ENCODE measurements around the gene KLF9. TPM values are rescaled to one million over a fixed set of nuclear protein-coding genes. Genes with fewer than 3 reads are reported as not detected.

The KLF9 gene
- total RNA-seq, 1 experiment from 2014 or later, result 0.26 TPM

- no peak overlapping the region for H2BK5ac ChIP-seq (ENCODE audit: insufficient read length, low read length)
- no peak overlapping the region for H4K91ac ChIP-seq (ENCODE audit: insufficient read length, low read depth, low read length)
- H4K20me1 ChIP-seq (ENCODE audit: control insufficient read depth, insufficient read depth, insufficient read length), result no peaks in the 10 kb centered on the region
- Mint-ChIP-seq H3K27ac (no peak overlapping the region), H3K4me1 (no peaks in the 10 kb centered on the region), H3K9me3 (no peaks in the 10 kb centered on the region), H3K4me3 (no peak overlapping the region), H3K36me3 (ENCODE audit: insufficient read depth in 1 of 3, low read depth in 3 of 3) (peaks cover 5 to 43% (median 17%) of the 10 kb centered on the region in 3 experiments; a peak in 5 of 7 replicates), H3K27me3 (ENCODE audit: low read depth) (no peaks in the 10 kb centered on the region)
- DNase-seq, result no peak
- H3K18ac ChIP-seq (ENCODE audit: insufficient read length, low read depth, low read length), result no peak overlapping the region
- H3K9me3 ChIP-seq (ENCODE audit: control insufficient read depth, low read depth, low read length), result no peaks in the 10 kb centered on the region
- H3K4ac ChIP-seq (ENCODE audit: low read depth, low read length), result no peak overlapping the region
- H3K23me2 ChIP-seq (ENCODE audit: insufficient read length, low read depth, low read length, poor library complexity, severe bottlenecking), result no peaks in the 10 kb centered on the region
- no peak overlapping the region for H3K27ac ChIP-seq (ENCODE audit: insufficient read length, low read depth, low read length)
- peak; percentile 34; the same call in 1 of the 3 replicates for TF ChIP-seq CTCF (conservative IDR thresholded peaks at IDR 0.05)
- no peak overlapping the region for H2BK15ac ChIP-seq (ENCODE audit: low read depth, low read length)
- H2AFZ ChIP-seq (ENCODE audit: low read length), result no peak overlapping the region
- H3K27me3 ChIP-seq (ENCODE audit: insufficient read depth, low read length), result no peaks in the 10 kb centered on the region
- H3K14ac ChIP-seq (ENCODE audit: insufficient read depth, low read length), result no peak overlapping the region
- H3T11ph ChIP-seq (ENCODE audit: low read length), result no peak overlapping the region
- H3K56ac ChIP-seq (ENCODE audit: insufficient read length, low read depth, low read length), result no peak overlapping the region
- no peak overlapping the region for H2BK12ac ChIP-seq (ENCODE audit: insufficient read length, low read depth, low read length)
- H3K9ac ChIP-seq (ENCODE audit: extremely low read depth, insufficient read length, low read length), result no peak overlapping the region
- no peak overlapping the region for H3K4me2 ChIP-seq (ENCODE audit: insufficient read depth, insufficient read length, low read length)
- no peaks in the 10 kb centered on the region for H3K79me1 ChIP-seq (ENCODE audit: insufficient read depth, low read depth, low read length, poor library complexity, severe bottlenecking)
- H2BK20ac ChIP-seq (ENCODE audit: low read depth, low read length, poor library complexity, severe bottlenecking), result no peak overlapping the region
- H2AK5ac ChIP-seq (ENCODE audit: insufficient read length, low read length), result no peak overlapping the region
- no peak overlapping the region for H4K8ac ChIP-seq (replicated peaks; ENCODE audit: insufficient read length, low read depth, low read length)
- no peak overlapping the region for H4K5ac ChIP-seq (ENCODE audit: insufficient read length, low read depth, low read length)
- no peak overlapping the region for H3K23ac ChIP-seq (ENCODE audit: insufficient read length, low read depth, low read length)
- H3K4me1 ChIP-seq (ENCODE audit: insufficient read depth, low read length), result no peaks in the 10 kb centered on the region
- no peak overlapping the region for H2BK120ac ChIP-seq (ENCODE audit: low read depth, low read length, poor library complexity, severe bottlenecking)
- no peaks in the 10 kb centered on the region for H3K79me2 ChIP-seq (ENCODE audit: insufficient read depth, low read length)
Observed at GRCh38 chr9:70352802-70353201, 61.7 kb downstream of the KLF9 start.

All from H9 (cell line).